Activated CD8-positive, alpha-beta memory T cell treated with anti-CD3 and anti-CD28 coated beads for 36 hours (primary cell): ENCODE results near the gene BCL2L12. TPM values are rescaled to one million over a fixed set of nuclear protein-coding genes. Genes with fewer than 3 reads are reported as not detected.

Source experiments
- CTCF ChIA-PET: fragments of 350-600 bp; sonication (Branson Sonifier 250); formaldehyde crosslinking; loops from one replicate; lab custom pipeline; 2021; ENCODE audit warnings: antibody characterized with exemption; lab: Charles Lee
- POLR2A ChIA-PET: fragments of 350-600 bp; sonication (Branson Sonifier 250); formaldehyde crosslinking; loops from one replicate; lab custom pipeline; 2021; ENCODE audit warnings: antibody characterized with exemption; lab: Charles Lee
- total RNA-seq, 2 experiments: library from RNA; stranded (reverse); gene quantifications; one replicate each; pipeline ENCODE4 v1.2.3, GENCODE V29; 2021

The BCL2L12 gene
- total RNA-seq, 2 experiments from 2014 or later = 72.3 to 73.6 TPM

DNA sequence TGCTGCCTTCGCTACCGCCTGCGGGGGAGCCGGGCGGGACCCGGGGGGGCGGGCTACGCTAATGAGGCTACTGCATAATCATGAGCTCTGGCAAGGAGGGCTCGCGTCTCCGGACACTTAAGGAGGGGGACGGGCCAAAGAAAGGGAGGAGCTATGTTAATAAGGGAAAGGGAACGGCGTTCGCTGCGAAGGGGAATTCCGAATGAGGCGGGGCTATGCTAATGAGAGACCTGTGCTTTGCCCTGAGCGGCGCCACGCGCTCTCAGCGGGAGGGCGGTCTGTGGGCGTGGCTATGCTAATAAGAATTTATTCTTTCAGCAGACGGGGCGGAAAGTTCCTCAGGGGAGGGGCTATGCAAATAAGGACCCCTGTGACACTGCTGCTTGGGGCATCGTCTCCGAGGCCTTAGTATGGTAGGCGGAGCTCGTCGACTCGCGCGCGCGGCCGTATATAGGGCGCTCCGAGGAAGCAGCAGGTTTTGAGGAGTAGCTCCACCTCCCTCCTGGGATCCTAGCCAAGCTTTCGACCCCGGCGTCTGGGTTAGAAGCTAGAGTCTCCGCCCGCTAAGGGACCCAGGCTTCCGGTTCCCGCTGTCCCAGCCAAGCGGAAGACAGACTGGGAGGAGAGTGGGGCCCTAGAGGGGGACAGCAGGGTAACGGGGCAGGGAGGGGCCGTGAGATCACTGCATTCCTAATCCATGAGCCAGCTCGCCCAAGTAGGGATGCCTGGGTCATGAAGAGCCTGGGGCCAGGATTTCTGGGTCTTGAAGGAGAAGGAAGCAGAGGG lies 25.4 kb upstream of the BCL2L12 start, which contains the start of gene RRAS:
Gene RRAS, minus strand, starts transcription at position 31 of the 786 bp plus-strand sequence. CDS start 45 bp downstream, outside the sequence.
- ChIA-PET POLR2A (interaction anchor here (0.6 to 1.9 kb wide), 10 partner anchors 9 to 153 kb away, joined by 3 to 11 read pairs (median 4); partner anchors contain the start of genes BCL2L12, IRF3, PRMT1 and PRR12), CTCF (interaction anchor here (0.6 to 2.2 kb wide), 7 partner anchors 18 to 134 kb away, joined by 3 to 8 read pairs (median 4); partner anchors contain the start of genes PRMT1 and PRR12)

DNA sequence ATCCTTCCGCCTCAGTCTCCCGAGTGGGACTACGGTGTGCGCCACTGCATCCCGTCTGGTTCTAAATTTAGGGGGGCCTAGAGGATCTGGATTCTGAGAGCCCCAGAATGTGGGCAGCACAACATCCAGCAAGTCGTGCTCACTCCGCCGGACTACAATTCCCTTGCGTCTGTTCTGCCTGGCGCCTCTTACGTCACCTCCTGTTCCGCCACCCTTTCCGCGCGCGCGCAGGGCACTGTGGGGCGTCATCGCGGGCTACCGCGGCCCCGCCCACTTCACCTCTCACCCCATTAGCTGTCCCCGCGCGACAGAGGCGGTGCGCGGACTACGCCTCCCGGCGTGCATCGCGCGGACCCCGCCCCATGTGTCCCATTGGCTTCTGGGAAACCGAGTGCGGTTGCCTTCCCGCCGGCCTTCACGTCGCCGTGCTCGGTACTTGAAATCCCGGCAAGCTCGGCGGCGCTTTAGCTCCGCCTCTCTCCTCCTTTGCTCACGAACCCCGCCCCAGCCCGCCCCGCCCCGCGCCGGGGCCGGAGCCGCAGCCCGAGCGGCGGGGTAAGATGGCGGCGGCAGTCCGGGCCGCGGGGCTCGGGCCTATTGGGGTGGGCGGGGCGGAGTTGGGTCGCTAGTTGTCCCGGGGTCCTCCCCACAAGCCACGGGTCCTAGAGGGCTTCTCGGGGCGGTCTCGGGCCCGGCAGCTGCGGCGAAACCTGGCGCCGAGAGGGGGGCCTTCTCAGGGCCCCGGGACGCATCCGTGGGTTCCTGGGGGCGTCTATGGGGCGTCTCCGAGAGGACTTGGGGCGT lies 23.8 kb upstream of the BCL2L12 start, which contains the start of gene SCAF1:
Gene SCAF1, plus strand, starts transcription at position 522 of the 804 bp plus-strand sequence. CDS start 2,818 bp downstream, outside the sequence.
- POLR2A ChIA-PET = no interaction called here
- CTCF ChIA-PET = interaction anchor here (0.8 to 2.2 kb wide), 3 partner anchors 31 to 118 kb away, joined by 3 to 8 read pairs (median 6); partner anchors contain the start of gene PRR12

DNA sequence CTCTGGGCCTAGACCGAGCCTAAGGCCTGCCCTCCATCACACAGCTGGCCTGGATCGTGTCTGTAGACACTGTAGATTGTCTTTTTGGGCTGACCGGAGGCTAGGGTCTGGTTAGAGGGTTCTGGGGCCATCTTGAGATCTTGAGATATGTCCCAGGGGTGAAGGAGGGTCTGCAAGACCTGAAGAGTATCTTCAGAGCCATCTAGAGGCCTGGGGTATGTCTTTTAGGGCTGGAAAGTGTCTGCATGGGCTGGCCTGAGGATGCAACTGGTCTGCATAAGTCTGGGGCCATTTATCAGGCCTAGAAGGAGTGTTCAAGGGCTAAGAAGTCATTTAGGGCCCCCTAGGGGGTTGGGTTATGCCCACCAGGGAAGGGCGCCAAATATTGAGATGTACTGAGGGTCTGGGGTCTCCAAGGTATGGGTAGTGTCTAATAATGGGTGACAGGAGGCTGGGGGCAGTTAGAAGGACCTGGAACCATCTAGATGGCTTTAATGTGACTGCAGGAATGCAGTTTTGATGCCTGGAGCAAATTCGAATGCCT lies 23.2 kb upstream of the BCL2L12 start:
- CTCF ChIA-PET = interaction anchor here (0.8 to 1.4 kb wide), 3 partner anchors 30 to 39 kb away, joined by 3 to 6 read pairs (median 6); partner anchors contain the start of gene PRMT1
- POLR2A ChIA-PET = no interaction called here

DNA sequence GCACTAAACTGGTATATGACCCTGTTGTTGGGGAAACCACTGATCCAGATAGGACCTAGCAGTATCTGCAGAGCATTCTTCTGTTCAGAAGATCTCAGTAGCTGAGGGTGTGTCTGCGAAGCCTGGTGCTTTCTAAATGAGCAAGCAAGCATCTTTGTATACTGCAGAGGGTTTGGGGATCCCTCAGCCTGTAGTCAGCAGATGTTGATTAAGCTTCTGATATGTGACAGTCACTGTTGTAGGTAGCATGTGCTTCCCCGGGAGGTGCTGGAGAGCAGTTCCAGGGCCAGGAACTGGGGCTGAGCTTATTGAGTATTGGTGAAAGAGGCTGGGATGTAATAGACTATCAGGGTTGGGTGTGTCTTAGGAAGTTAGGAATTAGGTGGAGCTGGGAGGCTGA lies 22.3 kb upstream of the BCL2L12 start:
- ChIA-PET CTCF (interaction anchor here (0.8 to 1.1 kb wide), 4 partner anchors 21 to 38 kb away, joined by 3 to 6 read pairs (median 4); partner anchors contain the start of gene PRMT1), POLR2A (interaction anchor here (0.5 to 0.7 kb wide), 3 partner anchors 24 to 79 kb away, joined by 3 to 5 read pairs (median 4); no protein-coding TSS in a partner anchor)

DNA sequence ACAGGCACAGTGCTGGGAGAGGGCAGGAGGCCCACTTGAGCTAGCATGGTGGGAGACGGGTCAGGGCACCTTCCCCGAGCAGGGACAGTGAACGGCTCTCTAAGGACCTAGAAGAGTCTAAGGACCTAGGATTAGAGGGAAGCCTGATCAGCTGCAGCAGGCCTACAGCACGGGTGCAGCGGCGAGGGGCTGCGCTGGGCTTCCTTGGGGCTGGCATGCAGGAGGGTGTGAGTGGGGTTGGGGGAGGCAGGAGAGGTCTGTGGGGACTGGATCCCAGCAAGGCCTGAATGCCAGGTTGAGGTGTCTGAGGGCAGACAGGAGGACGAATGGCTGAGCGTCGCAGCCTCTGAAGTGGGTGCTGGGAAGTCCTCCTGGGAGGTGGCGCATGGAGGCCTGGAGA lies 20.1 kb upstream of the BCL2L12 start:
- ChIA-PET CTCF (no interaction called here), POLR2A (no interaction called here)

DNA sequence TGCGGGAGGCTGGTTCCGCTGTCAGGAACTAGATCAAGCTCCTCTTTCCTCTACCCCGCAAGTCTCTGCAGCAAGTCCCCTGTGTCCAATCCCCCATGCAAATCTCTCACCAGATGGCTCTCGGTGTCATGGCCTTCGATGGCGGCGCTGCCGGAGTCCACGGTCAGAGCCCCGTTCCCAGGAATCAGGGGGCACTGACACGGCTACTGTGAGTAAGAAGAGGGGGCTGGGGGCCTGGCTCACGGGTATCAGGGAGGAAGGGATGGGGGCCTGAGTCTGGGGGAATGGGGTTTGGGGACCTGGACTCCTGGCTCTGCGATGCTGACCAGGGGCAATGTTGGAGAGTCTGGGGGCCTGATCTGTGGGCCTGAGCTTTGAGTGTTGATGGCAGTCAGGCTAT lies 19.7 kb upstream of the BCL2L12 start:
- POLR2A ChIA-PET = no interaction called here
- CTCF ChIA-PET = no interaction called here

DNA sequence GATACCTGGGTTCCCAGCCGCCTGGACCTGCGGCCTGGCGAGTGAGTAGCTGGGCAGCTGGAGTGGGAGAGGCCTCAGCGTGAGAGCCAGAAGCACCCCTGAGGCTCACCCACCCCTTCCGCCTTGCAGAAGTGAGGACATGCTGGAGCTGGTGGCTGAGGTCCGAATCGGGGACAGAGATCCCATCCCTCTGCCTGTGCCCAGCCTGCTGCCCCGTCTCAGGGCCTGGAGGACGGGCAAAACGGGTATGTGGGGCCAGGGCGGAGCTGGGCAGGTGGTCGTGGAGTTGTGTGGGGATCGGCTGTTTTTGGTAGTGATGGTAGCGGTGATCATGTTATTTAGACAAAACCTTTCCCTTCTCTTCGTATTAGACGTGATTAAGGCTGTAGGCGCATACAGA lies 19.1 kb upstream of the BCL2L12 start:
- CTCF ChIA-PET = no interaction called here

DNA sequence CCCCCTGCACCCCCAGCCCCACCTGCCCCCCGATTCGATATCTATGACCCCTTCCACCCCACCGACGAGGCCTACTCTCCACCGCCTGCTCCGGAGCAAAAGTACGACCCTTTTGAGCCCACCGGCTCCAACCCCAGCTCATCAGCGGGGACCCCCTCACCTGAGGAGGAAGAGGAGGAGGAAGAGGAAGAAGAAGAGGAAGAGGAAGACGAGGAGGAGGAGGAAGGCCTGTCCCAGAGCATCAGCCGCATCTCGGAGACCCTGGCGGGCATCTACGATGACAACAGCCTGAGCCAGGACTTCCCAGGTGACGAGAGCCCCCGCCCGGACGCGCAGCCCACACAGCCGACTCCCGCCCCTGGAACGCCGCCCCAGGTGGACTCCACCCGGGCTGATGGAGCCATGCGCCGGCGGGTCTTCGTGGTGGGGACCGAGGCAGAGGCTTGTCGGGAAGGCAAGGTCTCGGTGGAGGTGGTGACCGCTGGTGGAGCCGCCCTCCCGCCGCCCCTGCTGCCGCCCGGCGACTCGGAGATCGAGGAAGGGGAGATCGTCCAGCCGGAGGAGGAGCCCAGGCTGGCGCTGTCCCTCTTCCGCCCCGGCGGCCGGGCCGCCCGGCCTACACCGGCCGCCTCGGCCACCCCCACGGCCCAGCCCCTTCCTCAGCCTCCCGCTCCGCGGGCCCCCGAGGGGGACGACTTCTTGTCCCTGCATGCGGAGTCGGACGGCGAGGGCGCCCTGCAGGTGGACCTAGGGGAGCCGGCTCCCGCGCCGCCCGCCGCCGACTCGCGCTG lies 14.5 kb upstream of the BCL2L12 start:
- CTCF ChIA-PET = no interaction called here
- POLR2A ChIA-PET = no interaction called here

More for the DNA sequence above, 19.1 kb upstream of the BCL2L12 start:
- POLR2A ChIA-PET = no interaction called here

DNA sequence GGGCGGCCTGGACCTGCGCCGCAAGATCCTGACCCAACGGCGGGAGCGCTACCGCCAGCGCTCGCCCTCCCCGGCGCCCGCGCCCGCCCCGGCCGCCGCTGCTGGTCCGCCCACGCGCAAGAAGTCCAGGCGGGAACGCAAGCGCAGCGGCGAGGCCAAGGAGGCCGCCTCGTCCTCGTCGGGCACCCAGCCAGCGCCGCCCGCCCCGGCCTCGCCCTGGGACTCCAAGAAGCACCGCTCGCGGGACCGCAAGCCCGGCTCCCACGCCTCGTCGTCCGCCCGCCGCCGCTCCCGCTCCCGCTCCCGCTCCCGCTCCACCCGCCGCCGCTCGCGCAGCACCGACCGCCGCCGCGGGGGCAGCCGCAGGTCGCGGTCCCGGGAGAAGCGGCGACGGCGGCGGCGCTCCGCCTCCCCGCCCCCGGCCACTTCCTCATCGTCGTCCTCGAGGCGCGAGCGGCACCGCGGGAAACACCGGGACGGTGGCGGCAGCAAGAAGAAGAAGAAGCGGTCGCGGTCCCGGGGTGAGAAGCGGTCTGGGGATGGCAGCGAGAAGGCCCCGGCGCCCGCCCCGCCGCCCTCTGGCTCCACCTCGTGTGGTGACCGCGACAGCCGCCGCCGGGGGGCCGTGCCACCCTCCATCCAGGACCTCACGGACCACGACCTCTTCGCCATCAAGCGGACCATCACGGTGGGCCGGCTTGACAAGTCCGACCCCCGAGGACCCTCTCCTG lies 13.7 kb upstream of the BCL2L12 start:
- ChIA-PET POLR2A (no interaction called here), CTCF (no interaction called here)

DNA sequence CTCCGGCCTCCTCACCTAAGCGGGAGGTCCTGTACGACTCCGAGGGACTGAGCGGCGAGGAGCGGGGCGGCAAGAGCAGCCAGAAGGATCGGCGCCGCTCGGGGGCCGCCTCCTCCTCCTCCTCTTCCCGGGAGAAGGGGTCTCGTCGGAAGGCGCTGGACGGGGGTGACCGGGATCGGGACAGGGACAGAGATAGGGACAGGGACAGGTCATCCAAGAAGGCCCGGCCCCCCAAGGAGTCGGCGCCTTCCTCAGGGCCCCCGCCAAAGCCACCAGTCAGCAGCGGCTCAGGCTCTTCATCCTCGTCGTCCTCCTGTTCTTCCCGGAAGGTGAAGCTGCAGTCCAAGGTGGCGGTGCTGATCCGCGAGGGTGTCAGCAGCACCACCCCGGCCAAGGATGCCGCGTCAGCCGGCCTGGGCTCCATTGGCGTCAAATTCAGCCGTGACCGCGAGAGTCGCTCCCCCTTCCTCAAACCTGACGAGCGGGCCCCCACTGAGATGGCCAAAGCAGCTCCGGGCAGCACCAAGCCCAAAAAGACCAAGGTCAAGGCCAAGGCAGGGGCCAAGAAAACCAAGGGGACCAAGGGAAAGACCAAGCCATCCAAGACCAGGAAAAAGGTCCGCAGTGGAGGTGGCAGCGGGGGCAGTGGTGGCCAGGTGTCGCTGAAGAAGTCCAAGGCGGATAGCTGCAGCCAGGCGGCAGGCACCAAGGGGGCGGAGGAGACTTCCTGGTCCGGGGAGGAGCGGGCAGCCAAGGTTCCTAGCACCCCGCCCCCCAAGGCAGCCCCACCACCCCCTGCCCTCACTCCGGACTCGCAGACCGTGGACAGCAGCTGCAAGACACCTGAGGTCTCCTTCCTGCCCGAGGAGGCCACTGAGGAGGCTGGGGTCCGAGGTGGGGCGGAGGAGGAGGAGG lies 12.9 kb upstream of the BCL2L12 start:
- CTCF ChIA-PET = no interaction called here
- POLR2A ChIA-PET = interaction anchor here (0.6 kb wide), 1 partner anchor 127 kb away, joined by 3 read pairs; no protein-coding TSS in a partner anchor

DNA sequence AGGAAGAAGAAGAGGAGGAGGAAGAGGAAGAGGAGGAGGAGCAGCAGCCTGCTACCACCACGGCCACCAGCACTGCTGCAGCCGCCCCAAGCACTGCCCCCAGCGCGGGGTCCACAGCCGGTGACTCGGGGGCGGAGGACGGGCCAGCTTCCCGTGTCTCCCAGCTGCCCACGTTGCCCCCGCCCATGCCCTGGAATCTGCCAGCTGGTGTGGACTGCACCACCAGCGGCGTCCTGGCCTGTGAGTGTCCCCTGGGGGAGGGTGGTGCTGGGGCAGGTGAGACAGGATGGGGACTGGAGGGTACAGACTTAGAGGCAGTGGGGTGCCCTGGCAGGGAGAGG lies 12.3 kb upstream of the BCL2L12 start:
- POLR2A ChIA-PET = no interaction called here
- CTCF ChIA-PET = no interaction called here

DNA sequence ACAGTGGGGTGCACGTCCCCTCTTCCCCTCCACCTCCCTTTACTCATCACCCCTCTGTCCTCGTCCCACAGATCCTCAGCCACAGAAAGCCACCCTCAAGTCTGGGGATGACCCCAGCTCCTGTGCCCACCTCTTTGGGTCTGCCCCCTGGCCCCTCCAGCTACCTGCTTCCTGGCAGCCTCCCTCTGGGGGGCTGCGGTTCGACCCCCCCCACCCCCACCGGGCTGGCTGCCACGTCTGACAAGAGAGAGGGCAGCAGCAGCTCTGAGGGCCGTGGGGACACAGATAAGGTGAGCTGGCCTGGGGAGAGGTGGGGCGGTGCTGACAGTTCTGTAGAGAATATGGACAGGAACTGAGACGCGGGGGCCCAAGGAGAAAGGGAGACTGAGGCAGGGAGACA lies 11.2 kb upstream of the BCL2L12 start:
- CTCF ChIA-PET = interaction anchor here (1.5 kb wide), 1 partner anchor 18 kb away, joined by 4 read pairs; no protein-coding TSS in a partner anchor
- POLR2A ChIA-PET = interaction anchor here (1.6 kb wide), 1 partner anchor 10 kb away, joined by 7 read pairs; no protein-coding TSS in a partner anchor

DNA sequence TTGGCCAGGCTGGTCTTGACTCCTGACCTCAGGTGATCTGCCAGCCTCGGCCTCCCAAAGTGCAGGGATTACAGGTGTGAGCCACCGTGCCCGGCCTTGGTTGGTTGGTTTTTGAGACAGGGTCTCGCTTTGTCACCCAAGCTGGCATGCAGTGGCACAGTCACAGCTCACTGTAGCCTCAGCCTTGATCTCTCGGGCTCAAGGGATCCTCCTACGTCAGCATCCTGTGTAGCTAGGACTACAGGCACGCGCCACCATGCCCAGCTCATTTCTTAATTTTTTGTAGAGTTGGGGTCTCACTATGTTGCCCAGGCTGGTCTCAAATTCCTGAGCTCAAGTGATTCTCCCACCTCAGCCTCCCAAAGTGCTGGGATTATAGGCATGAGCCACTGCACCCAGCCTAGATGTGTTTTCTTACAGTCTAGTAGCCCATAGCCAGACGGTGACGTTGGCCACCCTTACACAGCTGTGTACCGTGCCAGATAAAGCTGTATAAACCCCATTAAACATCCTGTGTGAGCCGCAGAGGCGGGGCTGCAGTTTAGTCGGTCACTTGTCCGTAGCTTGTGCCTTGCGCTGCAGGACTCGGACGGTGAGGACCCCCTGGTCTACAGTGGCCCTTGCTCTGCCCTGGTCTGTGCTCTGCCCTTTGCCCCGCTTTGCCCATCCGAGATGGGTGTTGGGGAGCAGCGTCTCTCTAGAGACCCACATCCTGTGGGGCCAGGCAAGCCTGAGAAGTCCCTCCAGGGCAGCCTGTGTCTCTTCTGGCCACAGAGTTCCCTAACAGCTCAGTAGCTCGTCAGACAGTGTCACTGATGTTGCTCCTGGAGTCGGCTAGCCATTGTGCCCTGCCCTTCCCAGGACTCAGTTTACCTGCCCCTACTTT lies 9.9 kb upstream of the BCL2L12 start:
- ChIA-PET POLR2A (interaction anchor here (1.6 kb wide), 1 partner anchor 9 kb away, joined by 7 read pairs; no protein-coding TSS in a partner anchor), CTCF (interaction anchor here (1.5 kb wide), 1 partner anchor 16 kb away, joined by 4 read pairs; no protein-coding TSS in a partner anchor)

DNA sequence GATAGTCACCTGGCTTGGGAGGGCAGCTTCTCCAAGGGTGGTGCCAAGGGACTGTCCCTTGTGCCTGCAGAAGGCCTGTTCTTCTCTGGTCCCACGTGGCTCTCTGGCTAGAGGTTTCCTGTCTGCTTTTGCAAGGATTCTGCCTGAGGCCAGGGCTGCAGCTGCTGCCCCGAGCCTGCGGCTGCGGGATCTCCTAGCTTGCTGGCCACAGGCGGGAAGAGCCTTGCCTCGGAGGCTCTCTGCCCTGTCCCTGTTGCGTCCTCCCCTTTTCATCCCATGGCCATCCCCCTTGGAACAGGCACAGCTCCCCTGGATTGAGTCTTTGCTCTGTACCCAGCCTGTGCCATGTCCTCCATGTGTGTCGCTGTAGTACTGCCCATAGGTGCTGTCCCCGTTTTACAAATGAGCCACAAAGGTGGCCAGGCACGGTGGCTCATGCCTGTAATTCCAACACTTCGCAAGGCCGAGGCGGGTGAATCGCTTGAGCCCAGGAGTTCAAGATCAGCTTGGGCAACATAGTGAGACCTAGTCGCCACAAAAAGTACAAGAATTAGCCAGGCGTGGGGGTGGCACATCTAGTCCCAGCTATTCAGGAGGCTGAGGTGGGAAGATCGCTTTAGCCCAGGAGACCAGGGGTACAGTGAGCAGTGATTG lies 9.2 kb upstream of the BCL2L12 start:
- POLR2A ChIA-PET = no interaction called here
- CTCF ChIA-PET = interaction anchor here (0.6 kb wide), 1 partner anchor 136 kb away, joined by 5 read pairs; no protein-coding TSS in a partner anchor
